Coronary artery (tissue), 2 donors: ENCODE data around the gene TSPOAP1.

Experiments used
- DNase-seq: peaks from one replicate; pipeline ENCODE4 v3.0.0-alpha.2; 2017; ENCODE audit warnings: low spot score
- H3K27ac ChIP-seq, 2 donors: fragments of 200-600 bp; sonication (generic); one replicate each; pipeline ENCODE4 v1.5.1; 2016 to 2019
- H3K4me3 ChIP-seq: fragments of 200-600 bp; sonication (generic); 2 replicates; pipeline ENCODE4 v1.5.1; 2016; ENCODE audit warnings: mild to moderate bottlenecking, moderate library complexity
- CTCF ChIP-seq: fragments of 200-600 bp; sonication (generic); IDR thresholded peaks from one replicate; pipeline ENCODE4 v1.5.1; 2019; ENCODE audit warnings: antibody characterized with exemption

TSPOAP1 gene

GRCh38 chr17:58276423-58276822 lies 52.2 kb downstream of the TSPOAP1 start:
- no peak overlapping the region for H3K27ac ChIP-seq
- DNase-seq, result no peak
- no peak for TF ChIP-seq CTCF
- H3K4me3 ChIP-seq, result no peak overlapping the region

- Histone ChIP-seq H3K27ac (no peak overlapping the region), H3K4me3 (no peak overlapping the region)
- TF ChIP-seq CTCF, result no peak
- DNase-seq, result no peak
Observed at GRCh38 chr17:58275417-58275816, 53.2 kb downstream of the TSPOAP1 start.

GRCh38 chr17:58273453-58274104 lies 55.0 kb downstream of the TSPOAP1 start:
- TF ChIP-seq CTCF, result no peak
- Histone ChIP-seq H3K4me3 (no peak overlapping the region), H3K27ac (no peak overlapping the region)
- DNase-seq, result no peak

GRCh38 chr17:58272367-58273280 lies 56.0 kb downstream of the TSPOAP1 start:
- no peak for DNase-seq
- no peak overlapping the region for H3K4me3 ChIP-seq
- TF ChIP-seq CTCF, result no peak
- H3K27ac ChIP-seq, result no peak overlapping the region

- no peak overlapping the region for H3K27ac ChIP-seq
Observed at GRCh38 chr17:58271216-58271931, 57.2 kb downstream of the TSPOAP1 start.

More at GRCh38 chr17:58271216-58271931, 57.2 kb downstream of the TSPOAP1 start:
- no peak for DNase-seq
- no peak overlapping the region for H3K4me3 ChIP-seq
- TF ChIP-seq CTCF, result no peak
